Trophoblast cell (in vitro differentiated cells and primary cell): ENCODE data around the gene PLIN4.

ENCODE experiments used
- DNase-seq, 2 donors: peaks; one replicate each; pipeline ENCODE4 v3.0.0-alpha.2; 2016
- H2AFZ ChIP-seq: 2 replicates; pipeline ENCODE4 v1.6.1; 2013; ENCODE audit warnings: low read length, moderate library complexity, mild to moderate bottlenecking; ENCODE audit not compliant: insufficient read depth, poor library complexity
- H2AK5ac ChIP-seq: 2 replicates; pipeline ENCODE4 v1.6.1; 2013; ENCODE audit warnings: mild to moderate bottlenecking, low read length
- H2BK120ac ChIP-seq: 2 replicates; pipeline ENCODE4 v1.6.1; 2013; ENCODE audit warnings: low read length, mild to moderate bottlenecking, moderate library complexity; ENCODE audit not compliant: insufficient read depth, poor library complexity
- H2BK12ac ChIP-seq: 2 replicates; pipeline ENCODE4 v1.6.1; 2013; ENCODE audit warnings: mild to moderate bottlenecking, low read length, moderate library complexity
- H2BK5ac ChIP-seq: 2 replicates; pipeline ENCODE4 v1.6.1; 2013; ENCODE audit warnings: low read length, low read depth, moderate library complexity, mild to moderate bottlenecking; ENCODE audit not compliant: poor library complexity
- H3K14ac ChIP-seq: 2 replicates; pipeline ENCODE4 v1.6.1; 2013; ENCODE audit warnings: mild to moderate bottlenecking, low read length
- H3K18ac ChIP-seq: 2 replicates; pipeline ENCODE4 v1.6.1; 2013; ENCODE audit warnings: mild to moderate bottlenecking, low read length
- H3K23ac ChIP-seq: 2 replicates; pipeline ENCODE4 v1.6.1; 2013; ENCODE audit warnings: low read length
- H3K27ac ChIP-seq: 2 replicates; pipeline ENCODE4 v1.5.1; 2013; ENCODE audit warnings: low read depth, mild to moderate bottlenecking, inconsistent platforms, low read length, moderate library complexity
- H3K27me3 ChIP-seq: 2 replicates; pipeline ENCODE4 v1.6.1; 2013; ENCODE audit warnings: inconsistent platforms, mild to moderate bottlenecking, low read length, moderate library complexity; ENCODE audit not compliant: insufficient read depth
- H3K36me3 ChIP-seq, 2 experiments: 1 replicate in 1 of 2; 2 replicates in 1 of 2; pipeline ENCODE4 v1.6.1; 2013; ENCODE audit warnings: low read length in 2 of 2, mild to moderate bottlenecking in 2 of 2, moderate library complexity in 1 of 2; ENCODE audit not compliant: insufficient read depth in 2 of 2, control insufficient read depth in 1 of 2
- H3K4ac ChIP-seq: 2 replicates; pipeline ENCODE4 v1.6.1; 2013; ENCODE audit warnings: low read depth, mild to moderate bottlenecking, low read length, moderate library complexity
- H3K4me1 ChIP-seq, 2 experiments: 1 replicate in 1 of 2; 2 replicates in 1 of 2; pipeline ENCODE4 v1.6.1; 2013; ENCODE audit warnings: low read length in 2 of 2, mild to moderate bottlenecking in 2 of 2, moderate library complexity in 1 of 2; ENCODE audit not compliant: insufficient read depth in 2 of 2, control insufficient read depth in 1 of 2
- H3K4me2 ChIP-seq: 2 replicates; pipeline ENCODE4 v1.6.1; 2013; ENCODE audit warnings: inconsistent platforms, mild to moderate bottlenecking, low read length, moderate library complexity
- H3K4me3 ChIP-seq: 2 replicates; pipeline ENCODE4 v1.5.1; 2013; ENCODE audit warnings: mild to moderate bottlenecking, low read depth, low read length, inconsistent platforms
- H3K79me1 ChIP-seq: one replicate; pipeline ENCODE4 v1.6.1; 2013; ENCODE audit warnings: low read length
- H3K79me2 ChIP-seq: 2 replicates; pipeline ENCODE4 v1.6.1; 2013; ENCODE audit warnings: low read length, mild to moderate bottlenecking; ENCODE audit not compliant: control insufficient read depth, insufficient read depth, poor library complexity
- H3K9ac ChIP-seq: 2 replicates; pipeline ENCODE4 v1.6.1; 2013; ENCODE audit warnings: mild to moderate bottlenecking, low read length
- H3K9me3 ChIP-seq: 2 replicates; pipeline ENCODE4 v1.6.1; 2013; ENCODE audit warnings: low read depth, mild to moderate bottlenecking, control low read depth, inconsistent platforms, low read length; ENCODE audit not compliant: insufficient read depth
- H4K12ac ChIP-seq: 2 replicates; pipeline ENCODE4 v1.6.1; 2013; ENCODE audit warnings: low read depth, mild to moderate bottlenecking, low read length, moderate library complexity
- H4K8ac ChIP-seq: 2 replicates; pipeline ENCODE4 v1.6.1; 2013; ENCODE audit warnings: low read depth, mild to moderate bottlenecking, low read length, moderate library complexity
- H4K91ac ChIP-seq: one replicate; pipeline ENCODE4 v1.6.1; 2013; ENCODE audit warnings: low read depth, mild to moderate bottlenecking, low read length, moderate library complexity
- WGBS: extraction: QIAGEN DNeasy Blood & Tissue Kit; methylation state at CpG from one replicate; pipeline ENCODE4 v1.1.7; 2013; ENCODE audit warnings: missing lambda C conversion rate; ENCODE audit not compliant: insufficient read length, insufficient coverage; ENCODE audit errors: extremely low coverage; 5-methylcytosine and 5-hydroxymethylcytosine counted together

PLIN4 gene

DNA sequence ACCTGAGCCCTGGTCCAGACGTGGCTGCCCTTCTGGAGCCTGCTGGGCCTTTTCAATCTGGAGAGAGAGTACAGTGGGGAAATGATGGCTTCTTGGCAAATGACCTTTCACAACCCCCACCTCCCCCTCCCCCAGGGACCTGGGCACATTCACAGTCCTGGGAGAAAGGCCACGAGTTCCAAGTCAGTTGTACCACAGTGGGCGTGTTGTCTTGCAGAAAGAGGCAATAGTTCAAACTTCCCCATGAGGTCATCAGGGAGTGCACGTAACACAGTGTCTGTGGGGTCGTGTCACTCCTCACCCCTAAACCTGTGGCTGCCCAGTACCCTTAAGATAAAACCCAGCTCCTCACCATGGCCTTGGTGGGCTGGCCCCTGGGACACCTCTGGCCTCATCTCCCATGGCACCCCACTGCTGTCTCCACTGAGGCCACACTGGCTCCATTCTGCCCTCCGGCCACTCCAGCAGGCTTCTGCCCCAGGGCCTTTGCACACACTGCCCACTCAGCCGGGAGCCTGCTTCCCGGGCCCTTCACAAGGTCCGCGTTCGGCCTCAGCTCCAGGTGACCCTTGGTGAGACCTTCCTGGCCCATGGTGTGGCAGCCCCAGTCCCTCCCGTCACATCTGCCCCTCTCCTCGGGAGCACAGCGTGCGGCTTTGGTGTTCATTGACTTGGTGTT, 13.3 kb downstream of the PLIN4 start:
- H3K27me3 ChIP-seq = no peaks in the 10 kb centered on the region
- DNase-seq = no peak
- no peak overlapping the region for H3K4me2 ChIP-seq
- H3K79me2 ChIP-seq = no peaks in the 10 kb centered on the region
- no peak overlapping the region for H4K12ac ChIP-seq
- WGBS = no CpG with 5 or more reads among the region's 15 CpGs
- H4K8ac ChIP-seq = no peak overlapping the region
- no peak overlapping the region for H3K4me3 ChIP-seq
- H3K36me3 ChIP-seq = peaks cover 56% of the 10 kb centered on the region in 2 experiments
- H3K4ac ChIP-seq = no peak overlapping the region
- no peak overlapping the region for H3K9ac ChIP-seq
- H3K23ac ChIP-seq = no peak overlapping the region
- H3K18ac ChIP-seq = no peak overlapping the region
- H2BK5ac ChIP-seq = no peak overlapping the region
- no peak overlapping the region for H2BK120ac ChIP-seq
- no peak overlapping the region for H4K91ac ChIP-seq
- H3K79me1 ChIP-seq = no peaks in the 10 kb centered on the region
- H3K9me3 ChIP-seq = peaks cover 3% of the 10 kb centered on the region
- H3K27ac ChIP-seq = no peak overlapping the region
- H2BK12ac ChIP-seq = no peak overlapping the region
- H2AFZ ChIP-seq = no peak overlapping the region
- no peak overlapping the region for H2AK5ac ChIP-seq
- no peaks in the 10 kb centered on the region for H3K4me1 ChIP-seq
- H3K14ac ChIP-seq = no peak overlapping the region

DNA sequence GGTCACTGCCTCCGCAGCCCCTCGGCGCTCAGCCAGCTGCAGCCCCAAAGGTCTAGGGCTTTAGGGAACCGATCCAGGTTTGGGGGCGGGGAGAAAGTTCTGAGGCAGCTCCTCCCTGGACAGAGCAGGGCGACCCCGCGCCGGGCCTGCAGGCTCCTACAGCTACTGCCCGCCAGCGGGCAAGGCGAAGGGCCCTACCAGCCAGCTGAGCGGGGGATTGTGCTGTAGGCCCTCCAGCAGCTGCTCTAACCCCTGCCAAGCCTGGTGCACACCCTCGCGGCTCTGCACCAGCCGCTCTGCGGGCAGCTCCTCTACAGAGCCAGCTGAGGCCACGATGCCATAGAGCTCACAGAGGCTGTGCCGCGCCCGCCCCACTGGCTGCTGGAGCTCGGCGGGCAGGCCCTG, 14.0 kb downstream of the PLIN4 start:
- Histone ChIP-seq H3K4ac (no peak overlapping the region), H3K14ac (no peak overlapping the region), H4K91ac (no peak overlapping the region), H2BK12ac (no peak overlapping the region), H3K79me2 (no peaks in the 10 kb centered on the region), H3K4me1 (no peaks in the 10 kb centered on the region), H2BK5ac (no peak overlapping the region), H3K18ac (no peak overlapping the region), H3K79me1 (no peaks in the 10 kb centered on the region), H3K23ac (no peak overlapping the region), H3K4me2 (no peak overlapping the region), H4K12ac (no peak overlapping the region), H3K27me3 (no peaks in the 10 kb centered on the region), H4K8ac (no peak overlapping the region), H2AK5ac (no peak overlapping the region), H3K4me3 (no peak overlapping the region), H2AFZ (no peak overlapping the region), H3K27ac (no peak overlapping the region), H3K36me3 (peaks cover 62 to 63% of the 10 kb centered on the region in 2 experiments), H2BK120ac (no peak overlapping the region), H3K9ac (no peak overlapping the region), H3K9me3 (peaks cover 3% of the 10 kb centered on the region)
- WGBS = no CpG with 5 or more reads among the region's 23 CpGs
- no peak for DNase-seq

DNA sequence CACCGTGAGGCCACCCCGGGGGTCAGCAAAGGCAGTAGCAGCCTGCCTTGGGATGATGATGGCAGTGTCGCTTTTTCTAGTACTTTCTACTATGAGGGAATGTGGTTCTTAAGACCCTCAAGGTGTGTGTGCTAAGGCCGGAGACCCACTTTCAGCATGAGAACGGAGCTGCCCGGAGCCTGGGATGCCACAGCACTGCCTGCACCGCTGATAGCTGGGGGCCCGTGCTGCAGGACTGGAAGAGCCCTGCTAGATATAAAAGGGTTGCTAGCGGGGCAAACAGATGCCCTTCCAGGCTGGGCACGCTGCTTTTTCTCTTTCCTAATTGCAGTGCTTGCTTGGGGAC, 14.5 kb downstream of the PLIN4 start:
- Histone ChIP-seq H3K4me2 (no peak overlapping the region), H4K12ac (no peak overlapping the region), H3K36me3 (peaks cover 65% of the 10 kb centered on the region in 2 experiments), H3K9me3 (peaks cover 3% of the 10 kb centered on the region), H3K4ac (no peak overlapping the region), H3K18ac (no peak overlapping the region), H4K8ac (no peak overlapping the region), H3K9ac (no peak overlapping the region), H2BK5ac (no peak overlapping the region), H3K79me1 (no peaks in the 10 kb centered on the region), H3K79me2 (no peaks in the 10 kb centered on the region), H2AFZ (no peak overlapping the region), H3K4me1 (no peaks in the 10 kb centered on the region), H3K14ac (no peak overlapping the region), H3K23ac (no peak overlapping the region), H3K27me3 (no peaks in the 10 kb centered on the region), H3K4me3 (no peak overlapping the region), H2AK5ac (no peak overlapping the region), H4K91ac (no peak overlapping the region), H2BK120ac (no peak overlapping the region), H3K27ac (no peak overlapping the region), H2BK12ac (no peak overlapping the region)
- no peak for DNase-seq
- no CpG with 5 or more reads among the region's 10 CpGs for WGBS

DNA sequence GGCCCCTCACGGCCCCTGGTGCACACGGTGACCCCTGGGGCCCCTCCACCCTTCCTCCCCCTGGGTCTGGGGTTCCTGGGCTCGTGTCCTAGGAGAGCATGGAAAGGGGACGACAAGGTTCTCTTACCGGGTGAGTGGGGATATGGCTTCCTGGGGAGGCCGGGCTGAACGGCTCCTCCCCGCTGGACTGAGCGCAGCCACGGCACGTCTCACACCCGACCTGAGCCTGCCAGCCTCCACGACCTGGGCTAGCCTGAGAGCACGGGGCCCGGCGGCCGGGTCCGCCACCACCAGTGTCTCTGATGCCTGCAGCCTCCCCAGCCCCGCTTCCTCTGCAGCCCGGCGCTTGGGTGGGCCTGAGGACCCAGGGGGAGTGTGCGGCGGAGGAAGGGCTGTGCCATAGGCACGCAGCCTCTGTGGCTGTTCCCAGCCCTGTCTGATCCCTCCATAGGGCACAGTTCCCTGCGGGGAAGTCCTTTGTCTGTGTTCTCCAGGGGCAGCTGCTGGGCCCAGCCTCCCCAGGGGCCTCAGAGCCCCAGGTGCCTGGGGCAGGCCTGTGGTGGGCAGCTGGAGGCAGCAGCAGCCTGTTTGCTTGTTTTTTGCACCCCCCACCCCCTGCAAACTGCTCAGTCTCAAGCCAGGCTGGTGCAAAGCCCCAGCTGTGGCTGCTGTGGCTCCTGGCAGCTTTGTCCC, 15.0 kb downstream of the PLIN4 start:
- H3K27me3 ChIP-seq = no peaks in the 10 kb centered on the region
- H4K12ac ChIP-seq = no peak overlapping the region
- H3K4me1 ChIP-seq = no peaks in the 10 kb centered on the region
- H3K23ac ChIP-seq = no peak overlapping the region
- H3K14ac ChIP-seq = no peak overlapping the region
- no peak overlapping the region for H3K4me3 ChIP-seq
- H2AFZ ChIP-seq = no peak overlapping the region
- H3K79me1 ChIP-seq = no peaks in the 10 kb centered on the region
- H4K91ac ChIP-seq = no peak overlapping the region
- no peak overlapping the region for H2BK120ac ChIP-seq
- H3K79me2 ChIP-seq = no peaks in the 10 kb centered on the region
- no peak overlapping the region for H2AK5ac ChIP-seq
- H3K9me3 ChIP-seq = peaks cover 3% of the 10 kb centered on the region
- H2BK12ac ChIP-seq = no peak overlapping the region
- DNase-seq = no peak
- no peak overlapping the region for H3K4ac ChIP-seq
- H3K18ac ChIP-seq = no peak overlapping the region
- H3K9ac ChIP-seq = no peak overlapping the region
- H3K27ac ChIP-seq = no peak overlapping the region
- H3K4me2 ChIP-seq = no peak overlapping the region
- no CpG with 5 or more reads among the region's 25 CpGs for WGBS
- peaks cover 70 to 71% of the 10 kb centered on the region in 2 experiments for H3K36me3 ChIP-seq
- H4K8ac ChIP-seq = no peak overlapping the region
- no peak overlapping the region for H2BK5ac ChIP-seq
